ENCODE measurements around the gene NXPH3.
"Not testable (repeated sequence)": the region's sequence is repeated elsewhere in the genome, so short reads cannot be mapped to it uniquely, and the experiment has no call there.

Gene NXPH3

GRCh38 chr17:49554694-49555494 lies 20.8 kb upstream of the NXPH3 start:
- DNase-seq, result no peak

GRCh38 chr17:49555495-49556222 lies 20.0 kb upstream of the NXPH3 start:
- DNase-seq, result no peak

- DNase-seq, result peak in 44 of 51 donors; percentile 13 to 86 (median 54)
These were observed 19.3 kb upstream of the NXPH3 start for GRCh38 chr17:49556223-49556943.

- DNase-seq, result peak in 4 of 51 donors; percentile 4 to 29 (median 16)
These were observed 18.2 kb upstream of the NXPH3 start for GRCh38 chr17:49557312-49558024.

- no peak for DNase-seq
These were observed 11.0 kb upstream of the NXPH3 start for GRCh38 chr17:49564638-49565037.

- DNase-seq, result peak in 22 of 51 donors; percentile 10 to 79 (median 27)
These were observed 9.7 kb upstream of the NXPH3 start for GRCh38 chr17:49565948-49566491.

- DNase-seq, result peak in 1 of 51 donors; percentile 15
These were observed 9.0 kb upstream of the NXPH3 start for GRCh38 chr17:49566668-49567071.

GRCh38 chr17:49567104-49567521 lies 8.6 kb upstream of the NXPH3 start:
- no peak for DNase-seq

GRCh38 chr17:49567871-49568694 lies 7.6 kb upstream of the NXPH3 start:
- DNase-seq, result peak; percentile 19 to 89 (median 75)

- DNase-seq, result not testable (repeated sequence)
These were observed 7.0 kb upstream of the NXPH3 start for GRCh38 chr17:49568695-49569047.

GRCh38 chr17:49570540-49571242 lies 5.0 kb upstream of the NXPH3 start:
- DNase-seq, result no peak

- DNase-seq, result no peak
These were observed 4.4 kb upstream of the NXPH3 start for GRCh38 chr17:49571283-49571682.

GRCh38 chr17:49571764-49572163 lies 3.9 kb upstream of the NXPH3 start:
- no peak for DNase-seq

GRCh38 chr17:49572226-49572625 lies 3.4 kb upstream of the NXPH3 start:
- DNase-seq, result no peak

GRCh38 chr17:49572806-49573420 lies 2.8 kb upstream of the NXPH3 start:
- DNase-seq, result no peak

GRCh38 chr17:49573510-49574322 lies 2.0 kb upstream of the NXPH3 start:
- peak in 1 of 51 donors; percentile 23 for DNase-seq

- DNase-seq, result peak in 20 of 51 donors; percentile 8 to 61 (median 36)
These were observed 1.3 kb upstream of the NXPH3 start for GRCh38 chr17:49574323-49574781.

Data from hypothalamus (tissue), 51 donors.